ENCODE measurements around the gene SRD5A1. TPM values are rescaled to one million over a fixed set of nuclear protein-coding genes. Genes with fewer than 3 reads are reported as not detected.

Gene SRD5A1
- polyA plus RNA-seq, 2 of the 4 experiments (the other 2 are of a cell fraction) = 9.7 to 25.4 TPM

DNA sequence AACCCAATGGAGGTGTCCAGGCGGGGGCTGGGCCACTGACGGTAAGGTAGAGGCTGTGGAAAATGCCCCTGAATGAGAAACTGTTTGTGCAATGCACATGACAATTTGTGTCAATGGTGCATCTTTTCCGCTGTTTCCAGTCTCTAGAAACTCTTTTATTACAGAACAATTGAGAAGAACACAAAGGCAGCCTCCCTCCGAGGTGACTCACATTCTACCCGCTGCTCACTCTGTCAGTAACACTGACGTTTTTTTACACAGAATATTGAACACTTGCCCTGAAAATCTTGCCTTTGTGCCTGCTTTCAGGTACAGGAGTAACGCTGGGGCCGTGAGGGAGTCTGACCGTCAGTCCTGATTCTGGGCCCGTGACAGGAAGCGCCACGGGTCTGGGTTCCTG lies 68.3 kb downstream of the SRD5A1 start (continued):
- no peak for TF ChIP-seq HMGXB4 (CRISPR knock-in tag; IDR thresholded peaks at IDR 0.05; ENCODE audit: borderline replicate concordance)
- TF ChIP-seq, protein P1, sequence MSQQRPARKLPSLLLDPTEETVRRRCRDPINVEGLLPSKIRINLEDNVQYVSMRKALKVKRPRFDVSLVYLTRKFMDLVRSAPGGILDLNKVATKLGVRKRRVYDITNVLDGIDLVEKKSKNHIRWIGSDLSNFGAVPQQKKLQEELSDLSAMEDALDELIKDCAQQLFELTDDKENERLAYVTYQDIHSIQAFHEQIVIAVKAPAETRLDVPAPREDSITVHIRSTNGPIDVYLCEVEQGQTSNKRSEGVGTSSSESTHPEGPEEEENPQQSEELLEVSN (IDR thresholded peaks at IDR 0.05; ENCODE audit: borderline replicate concordance, low read depth) = no peak
- no peak for TF ChIP-seq HOXA7 (CRISPR knock-in tag; IDR thresholded peaks at IDR 0.05)

- Histone ChIP-seq H3K4me3 (no peak overlapping the region), H3K4me2 (no peak overlapping the region), H3K27ac (no peak overlapping the region), H3K4me1 (0 out of 3 replicates have a peak, but pooled peaks cover 3% of the 10 kb centered on the region), H3K9me3 (no peaks in the 10 kb centered on the region)
- no peak for TF ChIP-seq ZNF302 (CRISPR knock-in tag; IDR thresholded peaks at IDR 0.05)
- TF ChIP-seq POLR2AphosphoS2 (conservative IDR thresholded peaks at IDR 0.05; ENCODE audit: low read length) = no peak
- TF ChIP-seq ZFP36 (IDR thresholded peaks at IDR 0.05; ENCODE audit: borderline replicate concordance, partially characterized antibody) = no peak
- TF ChIP-seq NR3C1 (IDR thresholded peaks at IDR 0.05) = no peak
- no peak for TF ChIP-seq NPAS2 (CRISPR knock-in tag; IDR thresholded peaks at IDR 0.05; ENCODE audit: borderline replicate concordance)
- TF ChIP-seq, protein P2, sequence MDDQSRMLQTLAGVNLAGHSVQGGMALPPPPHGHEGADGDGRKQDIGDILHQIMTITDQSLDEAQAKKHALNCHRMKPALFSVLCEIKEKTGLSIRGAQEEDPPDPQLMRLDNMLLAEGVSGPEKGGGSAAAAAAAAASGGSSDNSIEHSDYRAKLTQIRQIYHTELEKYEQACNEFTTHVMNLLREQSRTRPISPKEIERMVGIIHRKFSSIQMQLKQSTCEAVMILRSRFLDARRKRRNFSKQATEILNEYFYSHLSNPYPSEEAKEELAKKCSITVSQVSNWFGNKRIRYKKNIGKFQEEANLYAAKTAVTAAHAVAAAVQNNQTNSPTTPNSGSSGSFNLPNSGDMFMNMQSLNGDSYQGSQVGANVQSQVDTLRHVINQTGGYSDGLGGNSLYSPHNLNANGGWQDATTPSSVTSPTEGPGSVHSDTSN (IDR thresholded peaks at IDR 0.05) = no peak
- no peak for TF ChIP-seq REST (IDR thresholded peaks at IDR 0.05)
- TF ChIP-seq NFE2L2 (conservative IDR thresholded peaks at IDR 0.05; ENCODE audit: low read length) = no peak
- WGBS (ENCODE audit: missing lambda C conversion rate) = 70% methylated on average over 6 of the region's 6 CpGs
- ChIA-PET CTCF (interaction anchor here (1.2 kb wide), 1 partner anchor 67 kb away, joined by 3 read pairs; no protein-coding TSS in a partner anchor), POLR2A (no interaction called here)
- no peak for FAIRE-seq
- ATAC-seq = no peak
- DNase-seq (ENCODE audit: low read depth in 1 of 2, low spot score in 1 of 2) = no peak
These were observed 69.4 kb downstream of the SRD5A1 start for GRCh38 chr5:6702633-6703032.

DNA sequence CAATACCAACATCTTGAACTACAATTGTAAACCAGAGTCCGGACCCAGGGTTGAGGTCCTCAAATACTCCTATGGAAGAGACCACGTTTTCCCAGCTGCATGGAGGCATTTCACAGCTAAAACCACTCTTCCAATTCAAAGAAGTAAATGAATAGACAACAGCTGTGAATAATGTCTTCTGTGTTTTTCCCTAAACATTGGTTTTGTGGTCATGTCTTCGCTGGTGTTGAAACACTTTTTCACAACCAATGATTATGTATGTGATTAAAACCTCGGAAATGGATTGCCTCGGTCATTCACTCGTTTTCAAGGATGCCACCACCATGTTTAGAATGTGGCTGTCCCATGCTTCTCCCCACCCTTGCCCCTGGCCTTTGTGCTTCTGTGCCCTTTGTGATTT lies 70.6 kb downstream of the SRD5A1 start:
- DNase-seq (ENCODE audit: low read depth in 1 of 2, low spot score in 1 of 2) (no peak), FAIRE-seq (no peak), ATAC-seq (no peak)
- 0 out of 3 replicates have a peak, but pooled peaks cover 3% of the 10 kb centered on the region for H3K4me1 ChIP-seq
- H3K27ac ChIP-seq = peak overlapping the region in 1 of 2 experiments; percentile 19; a peak in 1 of 6 replicates
- no peaks in the 10 kb centered on the region for H3K9me3 ChIP-seq
- TF ChIP-seq, protein P3, sequence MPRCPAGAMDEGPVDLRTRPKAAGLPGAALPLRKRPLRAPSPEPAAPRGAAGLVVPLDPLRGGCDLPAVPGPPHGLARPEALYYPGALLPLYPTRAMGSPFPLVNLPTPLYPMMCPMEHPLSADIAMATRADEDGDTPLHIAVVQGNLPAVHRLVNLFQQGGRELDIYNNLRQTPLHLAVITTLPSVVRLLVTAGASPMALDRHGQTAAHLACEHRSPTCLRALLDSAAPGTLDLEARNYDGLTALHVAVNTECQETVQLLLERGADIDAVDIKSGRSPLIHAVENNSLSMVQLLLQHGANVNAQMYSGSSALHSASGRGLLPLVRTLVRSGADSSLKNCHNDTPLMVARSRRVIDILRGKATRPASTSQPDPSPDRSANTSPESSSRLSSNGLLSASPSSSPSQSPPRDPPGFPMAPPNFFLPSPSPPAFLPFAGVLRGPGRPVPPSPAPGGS (IDR thresholded peaks at IDR 0.05) = no peak
- TF ChIP-seq, protein P1 (IDR thresholded peaks at IDR 0.05; ENCODE audit: borderline replicate concordance, low read depth) = no peak
- no peak for TF ChIP-seq CEBPB (IDR thresholded peaks at IDR 0.05)
- TF ChIP-seq EHMT2 (IDR thresholded peaks at IDR 0.05; ENCODE audit: low read depth) = no peak
- no peak for TF ChIP-seq ZNF302 (CRISPR knock-in tag; IDR thresholded peaks at IDR 0.05)
- H3K4me3 ChIP-seq = no peak overlapping the region
- ChIA-PET CTCF (no interaction called here), POLR2A (no interaction called here)
- H3K4me2 ChIP-seq = no peak overlapping the region
- 77% methylated on average over 6 of the region's 6 CpGs for WGBS (ENCODE audit: missing lambda C conversion rate)

All from A549 (cell line).